ENCODE measurements around the gene TRIO.

Gene TRIO

GRCh38 chr5:14148483-14148882 is 5.3 kb downstream of the TRIO start:
- ATAC-seq, result no peak

GRCh38 chr5:14148890-14149671 is 5.9 kb downstream of the TRIO start:
- no peak for ATAC-seq

- no peak for ATAC-seq
Observed at GRCh38 chr5:14149672-14150274, 6.6 kb downstream of the TRIO start.

- ATAC-seq, result no peak
Observed at GRCh38 chr5:14151416-14151815, 8.3 kb downstream of the TRIO start.

GRCh38 chr5:14153071-14153864 is 10.1 kb downstream of the TRIO start:
- no peak for ATAC-seq

GRCh38 chr5:14153932-14154731 is 11.0 kb downstream of the TRIO start:
- no peak for ATAC-seq

- no peak for ATAC-seq
Observed at GRCh38 chr5:14155075-14155474, 11.9 kb downstream of the TRIO start.

GRCh38 chr5:14155739-14156138 is 12.6 kb downstream of the TRIO start:
- ATAC-seq, result no peak

GRCh38 chr5:14156290-14156649 is 13.1 kb downstream of the TRIO start:
- no peak for ATAC-seq

- ATAC-seq, result no peak
Observed at GRCh38 chr5:14156650-14157492, 13.7 kb downstream of the TRIO start.

GRCh38 chr5:14157493-14157782 is 14.3 kb downstream of the TRIO start:
- no peak for ATAC-seq

- ATAC-seq, result no peak
Observed at GRCh38 chr5:14158890-14159666, 15.9 kb downstream of the TRIO start.

- ATAC-seq, result no peak
Observed at GRCh38 chr5:14161825-14162556, 18.8 kb downstream of the TRIO start.

- ATAC-seq, result no peak
Observed at GRCh38 chr5:14164164-14165163, 21.3 kb downstream of the TRIO start.

GRCh38 chr5:14165375-14166106 is 22.4 kb downstream of the TRIO start:
- ATAC-seq, result no peak

GRCh38 chr5:14166437-14166836 is 23.3 kb downstream of the TRIO start:
- no peak for ATAC-seq

- no peak for ATAC-seq
Observed at GRCh38 chr5:14167211-14167845, 24.2 kb downstream of the TRIO start.

GRCh38 chr5:14168144-14168792 is 25.1 kb downstream of the TRIO start:
- ATAC-seq, result no peak

Data from activated CD4-positive, CD25-positive, alpha-beta regulatory T cell treated with anti-CD3 and anti-CD28 coated beads, Interleukin-2, amount 50 U/mL, for 24 hours (primary cell).